ENCODE results near the gene PRDM8.

Gene PRDM8

GRCh38 chr4:80253510-80253909 is 56.2 kb downstream of the PRDM8 start:
- FAIRE-seq: no peak
- no peak for DNase-seq (ENCODE audit: insufficient read length, low spot score)
- TF ChIP-seq, protein P1, sequence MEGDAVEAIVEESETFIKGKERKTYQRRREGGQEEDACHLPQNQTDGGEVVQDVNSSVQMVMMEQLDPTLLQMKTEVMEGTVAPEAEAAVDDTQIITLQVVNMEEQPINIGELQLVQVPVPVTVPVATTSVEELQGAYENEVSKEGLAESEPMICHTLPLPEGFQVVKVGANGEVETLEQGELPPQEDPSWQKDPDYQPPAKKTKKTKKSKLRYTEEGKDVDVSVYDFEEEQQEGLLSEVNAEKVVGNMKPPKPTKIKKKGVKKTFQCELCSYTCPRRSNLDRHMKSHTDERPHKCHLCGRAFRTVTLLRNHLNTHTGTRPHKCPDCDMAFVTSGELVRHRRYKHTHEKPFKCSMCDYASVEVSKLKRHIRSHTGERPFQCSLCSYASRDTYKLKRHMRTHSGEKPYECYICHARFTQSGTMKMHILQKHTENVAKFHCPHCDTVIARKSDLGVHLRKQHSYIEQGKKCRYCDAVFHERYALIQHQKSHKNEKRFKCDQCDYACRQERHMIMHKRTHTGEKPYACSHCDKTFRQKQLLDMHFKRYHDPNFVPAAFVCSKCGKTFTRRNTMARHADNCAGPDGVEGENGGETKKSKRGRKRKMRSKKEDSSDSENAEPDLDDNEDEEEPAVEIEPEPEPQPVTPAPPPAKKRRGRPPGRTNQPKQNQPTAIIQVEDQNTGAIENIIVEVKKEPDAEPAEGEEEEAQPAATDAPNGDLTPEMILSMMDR (IDR thresholded peaks at IDR 0.05; ENCODE audit: insufficient read depth, missing control alignments): no peak

Measured in D721Med (cell line).